Esophagus muscularis mucosa (tissue), 3 donors: ENCODE results near the gene HS6ST2.

Experiments
- CTCF ChIP-seq, 3 experiments: fragments of 200-600 bp in 2 of 3; fragments of 450-650 bp in 1 of 3; sonication (generic) in 2 of 3; IDR thresholded peaks; one replicate each; pipeline ENCODE4 v1.5.1; 2017 to 2019; ENCODE audit warnings: antibody characterized with exemption in 3 of 3, mild to moderate bottlenecking in 2 of 3, moderate library complexity in 1 of 3
- POLR2A ChIP-seq: fragments of 450-650 bp; IDR thresholded peaks from one replicate; pipeline ENCODE4 v1.6.1; 2017; ENCODE audit warnings: antibody characterized with exemption, moderate library complexity, mild to moderate bottlenecking, low read depth
- POLR2AphosphoS5 ChIP-seq, 2 donors: sonication (generic); formaldehyde crosslinking; IDR thresholded peaks; one replicate each; pipeline ENCODE4 v1.6.1; 2017; ENCODE audit warnings: antibody characterized with exemption in 2 of 2

DNA sequence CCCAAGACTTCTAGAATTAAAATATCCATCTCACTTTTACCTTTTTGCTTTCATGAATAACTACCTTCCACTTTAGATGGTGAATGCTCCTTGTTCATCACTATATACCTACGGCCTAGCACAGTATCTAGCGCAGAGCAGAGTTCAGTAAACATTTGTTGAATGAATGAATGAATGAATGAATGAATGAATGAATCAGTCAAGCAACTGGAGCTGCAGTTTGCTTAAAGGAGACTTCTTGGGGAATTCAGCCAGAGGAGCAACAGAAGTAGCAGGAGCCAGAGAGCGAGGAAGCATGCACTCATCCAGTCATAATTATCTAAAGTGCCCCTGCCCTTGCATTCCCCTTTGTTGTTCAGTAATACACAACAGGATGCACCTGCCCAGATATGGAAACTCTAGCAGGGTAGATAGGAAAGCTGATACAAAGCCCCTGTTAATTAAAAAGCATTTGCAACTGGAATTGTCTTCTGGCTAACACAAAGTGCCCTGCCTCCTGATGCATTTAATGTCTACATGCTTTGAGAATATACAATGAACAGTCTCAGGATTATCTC, 366.6 kb downstream of the HS6ST2 start:
- TF ChIP-seq CTCF (IDR thresholded peaks at IDR 0.05), result no peak
- TF ChIP-seq POLR2A, result no peak
- no peak for TF ChIP-seq POLR2AphosphoS5 (IDR thresholded peaks at IDR 0.05)
